Ectodermal cell (in vitro differentiated cells): ENCODE measurements around the gene DIP2C.

Experiments used
- H3K27ac ChIP-seq: 2 replicates; pipeline ENCODE4 v1.7.0; 2013; ENCODE audit warnings: mild to moderate bottlenecking, low read depth, low read length; ENCODE audit not compliant: insufficient read depth, poor library complexity, severe bottlenecking
- H3K27me3 ChIP-seq: 2 replicates; pipeline ENCODE4 v1.7.0; 2013; ENCODE audit warnings: mild to moderate bottlenecking, low read length; ENCODE audit not compliant: insufficient read depth, control insufficient read depth, poor library complexity, severe bottlenecking
- H3K36me3 ChIP-seq: one replicate; pipeline ENCODE4 v1.7.0; 2013; ENCODE audit warnings: low read length; ENCODE audit not compliant: control insufficient read depth, insufficient read depth
- H3K4me1 ChIP-seq: one replicate; pipeline ENCODE4 v1.7.0; 2013; ENCODE audit warnings: low read length; ENCODE audit not compliant: control insufficient read depth, insufficient read depth
- H3K4me3 ChIP-seq: 2 replicates; pipeline ENCODE4 v1.7.0; 2013; ENCODE audit warnings: low read depth, low read length, control low read depth; ENCODE audit not compliant: insufficient read depth
- H3K9me3 ChIP-seq: 2 replicates; pipeline ENCODE4 v1.7.0; 2013; ENCODE audit warnings: mild to moderate bottlenecking, low read length, moderate library complexity; ENCODE audit not compliant: control insufficient read depth
- WGBS, 2 experiments: methylation state at CpG; one replicate each; pipeline ENCODE4 v1.1.7; 2013; ENCODE audit warnings: missing lambda C conversion rate in 2 of 2; 5-methylcytosine and 5-hydroxymethylcytosine counted together

Gene DIP2C

DNA sequence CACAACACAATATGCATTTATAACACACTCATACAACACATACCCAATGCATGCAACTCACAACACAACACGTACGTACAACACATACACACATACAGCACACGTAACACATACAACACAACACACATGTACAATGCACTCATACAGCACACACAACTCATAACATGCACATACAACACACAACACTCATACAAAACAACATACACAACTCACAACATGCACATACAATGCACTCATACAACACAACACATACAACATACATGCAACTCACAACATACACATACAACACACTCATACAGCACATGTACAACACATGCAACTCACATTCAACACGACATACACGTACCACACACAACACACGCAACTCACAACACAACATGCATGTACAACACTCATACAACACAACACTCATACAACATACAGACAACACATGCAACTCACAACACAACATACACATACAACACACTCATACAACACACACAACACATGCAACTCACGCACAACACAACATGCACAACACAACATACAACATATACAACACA lies 21.8 kb downstream of the DIP2C start:
- WGBS, 2 experiments = 92% methylated on average over 7 of the region's 7 CpGs
- Histone ChIP-seq H3K36me3 (no peaks in the 10 kb centered on the region), H3K4me1 (peaks cover 11% of the 10 kb centered on the region), H3K9me3 (no peaks in the 10 kb centered on the region), H3K4me3 (no peak overlapping the region), H3K27ac (no peak overlapping the region), H3K27me3 (no peaks in the 10 kb centered on the region)

DNA sequence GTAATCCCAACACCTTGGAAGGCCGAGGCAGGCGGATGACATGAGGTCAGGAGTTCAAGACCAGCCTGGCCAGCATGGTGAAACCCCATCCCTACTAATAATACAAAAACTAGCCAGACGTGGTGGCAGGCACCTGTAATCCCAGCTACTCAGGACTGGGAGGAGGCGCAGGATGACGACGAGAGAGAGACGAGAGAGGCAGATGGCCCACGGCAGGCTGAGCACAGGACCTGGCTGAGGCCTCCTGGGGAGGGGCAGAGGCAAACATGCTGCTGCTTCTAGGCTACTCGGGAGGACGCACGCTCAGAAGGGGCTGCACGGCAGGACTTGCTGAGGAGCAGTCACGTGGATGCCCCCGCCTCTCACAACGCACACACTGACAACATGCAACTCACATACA lies 22.4 kb downstream of the DIP2C start:
- WGBS, 2 experiments = 91 to 94% methylated on average over 15 of the region's 15 CpGs
- no peaks in the 10 kb centered on the region for H3K27me3 ChIP-seq
- H3K27ac ChIP-seq = no peak overlapping the region
- no peaks in the 10 kb centered on the region for H3K36me3 ChIP-seq
- H3K4me1 ChIP-seq = peaks cover 15% of the 10 kb centered on the region
- H3K9me3 ChIP-seq = no peaks in the 10 kb centered on the region
- no peak overlapping the region for H3K4me3 ChIP-seq

DNA sequence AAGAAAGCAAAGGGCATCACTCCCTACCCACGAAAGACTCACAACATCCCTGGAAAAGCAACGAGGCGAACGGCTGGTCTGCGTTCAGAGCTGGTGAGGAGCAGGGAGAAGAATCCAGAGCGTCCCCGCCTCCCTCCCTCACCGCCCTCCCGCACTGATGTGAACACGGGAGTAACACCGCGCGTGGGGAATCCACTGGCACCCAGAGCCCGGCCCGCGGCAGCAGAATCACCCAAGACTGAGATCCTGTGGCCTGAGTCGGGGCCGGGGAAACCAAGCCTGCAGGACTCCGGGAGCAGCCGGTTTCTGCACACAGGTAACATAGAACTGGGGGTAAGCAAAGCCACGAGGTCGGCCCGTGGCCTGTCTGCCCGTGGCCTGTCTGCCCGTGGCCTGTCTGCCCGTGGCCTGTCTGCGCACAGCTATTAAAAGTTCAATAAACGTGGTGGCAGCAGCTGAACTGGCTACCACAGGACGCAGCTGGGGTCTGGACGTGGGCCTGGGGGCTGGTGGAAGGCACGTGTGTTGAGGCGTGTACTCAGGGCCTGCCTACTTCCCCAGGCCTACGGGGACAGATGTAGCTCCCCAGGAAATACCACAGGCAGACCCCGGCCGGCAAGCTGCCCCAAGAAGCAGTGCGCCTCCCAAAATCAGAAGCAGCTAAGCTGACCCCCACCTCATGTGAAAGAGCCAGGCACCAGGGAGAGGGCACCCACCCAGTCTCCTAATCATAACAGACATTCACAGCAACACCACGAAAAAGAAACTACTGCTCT lies 23.0 kb downstream of the DIP2C start:
- Histone ChIP-seq H3K4me1 (peaks cover 21% of the 10 kb centered on the region), H3K36me3 (no peaks in the 10 kb centered on the region)

DNA sequence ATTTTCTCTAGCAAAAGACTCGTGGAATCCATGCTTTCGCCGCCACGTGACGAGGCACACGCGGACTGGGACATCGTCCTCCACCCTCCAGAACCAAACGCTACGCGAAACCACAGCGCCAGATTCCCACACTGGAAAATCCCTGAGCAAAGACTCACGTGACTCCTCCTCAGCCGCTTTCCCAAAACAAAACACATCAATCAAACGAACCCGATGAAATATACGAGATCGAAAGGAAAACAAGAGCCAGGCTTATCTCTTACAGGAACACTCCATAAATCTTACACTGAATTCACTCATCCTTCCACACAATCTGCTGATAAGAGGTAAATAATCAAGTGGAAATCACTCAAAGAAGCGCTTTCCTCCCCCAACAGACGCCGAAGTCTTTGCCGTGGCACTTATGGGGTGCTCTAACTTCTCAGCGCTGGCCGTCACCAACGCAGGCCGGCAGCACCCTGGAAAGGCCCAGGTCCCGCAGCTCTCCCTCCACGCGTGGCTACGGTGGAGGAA lies 23.8 kb downstream of the DIP2C start:
- Histone ChIP-seq H3K27me3 (no peaks in the 10 kb centered on the region), H3K4me3 (no peak overlapping the region), H3K9me3 (no peaks in the 10 kb centered on the region), H3K36me3 (no peaks in the 10 kb centered on the region), H3K27ac (no peak overlapping the region), H3K4me1 (peaks cover 26% of the 10 kb centered on the region)
- WGBS, 2 experiments = 93 to 94% methylated on average over 30 of the region's 30 CpGs

More for the DNA sequence above, 23.0 kb downstream of the DIP2C start:
- H3K27ac ChIP-seq = no peak overlapping the region
- no peaks in the 10 kb centered on the region for H3K9me3 ChIP-seq
- WGBS, 2 experiments = 95% methylated on average over 37 of the region's 37 CpGs
- no peaks in the 10 kb centered on the region for H3K27me3 ChIP-seq
- no peak overlapping the region for H3K4me3 ChIP-seq

DNA sequence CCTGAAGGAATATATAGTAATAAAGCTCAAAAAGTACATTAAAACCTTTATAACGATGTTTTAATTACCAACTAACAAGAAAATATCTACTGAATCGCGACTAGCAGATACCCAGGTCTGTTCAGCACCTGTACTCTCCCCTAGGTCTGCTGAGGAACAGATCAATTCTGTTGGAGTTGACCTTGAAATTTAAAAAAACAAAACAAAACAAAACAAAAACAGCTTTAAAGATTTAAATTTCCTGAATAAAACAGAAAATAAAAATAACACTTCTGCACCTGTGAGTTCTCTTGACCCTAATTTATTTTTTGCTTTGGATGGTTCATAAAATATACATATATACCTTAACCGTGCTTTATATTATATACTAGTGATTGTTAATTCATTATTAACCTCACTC lies 24.6 kb downstream of the DIP2C start:
- Histone ChIP-seq H3K4me1 (peaks cover 26% of the 10 kb centered on the region), H3K9me3 (no peaks in the 10 kb centered on the region), H3K4me3 (no peak overlapping the region), H3K27me3 (no peaks in the 10 kb centered on the region), H3K27ac (no peak overlapping the region), H3K36me3 (no peaks in the 10 kb centered on the region)
- WGBS, 2 experiments = 95 to 98% methylated on average over 3 of the region's 4 CpGs

DNA sequence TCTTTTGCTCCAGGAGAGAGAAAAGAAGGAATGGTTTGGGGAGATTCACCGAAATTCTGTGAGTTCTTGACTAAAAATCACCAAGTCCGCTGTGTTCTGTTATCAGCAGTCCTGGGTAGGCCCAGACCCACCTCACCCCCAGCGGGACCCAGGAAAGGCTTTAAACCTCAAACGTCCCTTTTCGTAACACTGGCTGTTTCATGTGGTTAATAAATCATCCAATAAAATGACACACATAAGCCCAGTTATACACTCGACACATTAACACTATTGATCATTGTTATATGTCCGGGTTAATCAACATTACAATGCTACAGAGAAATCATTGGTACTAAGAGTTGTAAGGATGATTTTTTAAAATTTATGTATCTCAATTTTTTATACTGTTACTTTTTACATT lies 25.2 kb downstream of the DIP2C start:
- Histone ChIP-seq H3K9me3 (no peaks in the 10 kb centered on the region), H3K27me3 (no peaks in the 10 kb centered on the region), H3K4me3 (no peak overlapping the region), H3K4me1 (peaks cover 26% of the 10 kb centered on the region), H3K36me3 (no peaks in the 10 kb centered on the region), H3K27ac (no peak overlapping the region)
- WGBS, 2 experiments = 88 to 94% methylated on average over 6 to 7 of the region's 7 CpGs

DNA sequence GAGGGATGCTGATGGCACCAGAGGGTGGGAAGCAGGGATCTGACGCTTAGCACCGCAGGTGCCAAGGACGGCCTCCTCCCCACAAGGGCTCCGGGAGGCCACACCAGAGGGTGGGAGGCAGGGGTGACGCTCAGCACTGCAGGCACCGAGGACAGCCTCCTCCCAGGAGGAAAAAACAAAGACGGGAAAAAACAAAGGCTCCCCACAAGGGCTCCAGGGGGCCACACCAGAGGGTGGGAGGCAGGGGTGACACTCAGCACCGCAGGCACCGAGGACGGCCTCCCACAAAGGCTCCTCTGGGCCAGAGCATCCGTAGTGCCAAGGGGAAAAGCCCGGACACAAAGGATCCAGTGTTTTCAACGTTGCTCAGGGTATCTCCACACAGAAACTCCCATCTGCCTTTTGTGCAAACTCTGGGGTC lies 25.6 kb downstream of the DIP2C start:
- no peak overlapping the region for H3K27ac ChIP-seq
- no peaks in the 10 kb centered on the region for H3K9me3 ChIP-seq
- H3K4me3 ChIP-seq = no peak overlapping the region
- no peaks in the 10 kb centered on the region for H3K27me3 ChIP-seq
- WGBS, 2 experiments = 58 to 61% methylated on average over 13 of the region's 13 CpGs
- no peaks in the 10 kb centered on the region for H3K36me3 ChIP-seq
- peaks cover 26% of the 10 kb centered on the region for H3K4me1 ChIP-seq

DNA sequence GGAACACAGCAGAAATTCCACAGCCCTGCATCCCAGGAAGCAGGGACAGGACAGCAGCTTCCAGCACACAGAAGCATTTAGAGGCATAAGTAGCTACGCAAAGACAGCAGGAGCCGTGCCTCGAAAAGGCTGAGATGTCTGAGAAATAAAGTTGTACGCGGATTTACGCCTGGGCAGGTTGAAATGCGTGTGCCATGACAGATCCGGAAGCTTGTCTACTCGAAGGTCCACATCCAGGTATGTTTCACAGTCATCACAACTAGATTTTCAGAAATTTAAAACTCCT lies 26.1 kb downstream of the DIP2C start:
- no peaks in the 10 kb centered on the region for H3K36me3 ChIP-seq
- 92 to 93% methylated on average over 9 of the region's 9 CpGs for WGBS, 2 experiments
- no peaks in the 10 kb centered on the region for H3K9me3 ChIP-seq
- H3K4me1 ChIP-seq = peaks cover 26% of the 10 kb centered on the region
- H3K4me3 ChIP-seq = no peak overlapping the region
- H3K27me3 ChIP-seq = no peaks in the 10 kb centered on the region
- no peak overlapping the region for H3K27ac ChIP-seq

DNA sequence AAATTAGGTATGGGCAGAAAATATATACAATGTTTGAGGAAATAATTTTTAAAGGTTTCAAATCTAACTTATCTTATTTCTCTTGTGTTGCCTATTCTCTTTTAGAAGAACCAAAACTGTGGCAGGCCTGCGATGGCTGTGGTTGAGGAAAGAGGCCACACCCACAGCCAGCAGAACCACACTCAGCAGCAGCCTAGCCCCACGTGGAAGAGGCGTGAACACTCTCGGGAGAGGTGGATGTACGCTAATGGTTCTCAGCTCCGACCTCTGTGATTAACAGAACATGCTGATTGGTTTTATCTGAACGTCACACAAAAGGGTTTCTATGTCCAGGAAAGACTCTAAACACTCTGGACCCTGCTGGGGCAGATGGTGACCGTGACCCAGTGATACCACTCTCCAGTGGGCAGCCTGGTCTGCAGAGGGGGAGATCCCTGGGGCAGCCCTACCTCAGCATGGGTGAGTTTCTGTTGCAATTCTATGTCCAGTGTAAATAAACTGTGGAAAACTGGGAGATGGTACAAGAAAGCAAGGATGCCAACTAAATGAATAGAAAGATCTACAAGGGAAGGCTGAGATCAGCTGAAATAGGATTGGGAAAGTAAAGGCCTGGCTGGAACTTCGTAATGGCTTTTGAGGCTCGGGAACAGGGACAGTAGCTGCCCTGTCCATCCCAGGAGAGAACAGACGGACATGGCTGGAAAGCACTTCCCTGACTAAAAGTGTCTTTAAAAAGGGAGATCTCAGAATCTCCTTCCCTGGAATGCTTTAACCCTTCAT lies 26.6 kb downstream of the DIP2C start:
- Histone ChIP-seq H3K27me3 (no peaks in the 10 kb centered on the region), H3K36me3 (no peaks in the 10 kb centered on the region), H3K4me1 (peaks cover 26% of the 10 kb centered on the region), H3K9me3 (no peaks in the 10 kb centered on the region), H3K4me3 (no peak overlapping the region), H3K27ac (no peak overlapping the region)
- WGBS, 2 experiments = 83 to 87% methylated on average over 11 of the region's 11 CpGs

DNA sequence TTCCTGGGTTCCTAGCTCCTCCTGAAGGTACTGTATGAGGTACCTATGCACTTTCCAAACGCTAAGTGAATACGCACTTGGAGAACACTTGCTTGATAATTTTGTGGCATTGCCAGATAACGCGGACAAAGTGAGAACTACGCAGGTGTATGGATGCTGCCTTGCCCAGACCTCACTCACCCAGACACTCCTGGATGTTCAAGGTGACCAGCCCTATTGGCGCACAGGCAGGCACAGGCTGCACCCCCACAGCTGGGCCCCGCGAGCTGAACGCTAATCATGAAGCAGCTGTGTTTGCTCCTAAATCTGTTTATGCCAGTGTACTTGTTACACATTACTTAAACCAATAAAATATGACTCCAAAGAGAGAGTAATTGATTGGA lies 27.3 kb downstream of the DIP2C start:
- Histone ChIP-seq H3K36me3 (no peaks in the 10 kb centered on the region), H3K4me1 (peaks cover 26% of the 10 kb centered on the region), H3K4me3 (no peak overlapping the region), H3K9me3 (no peaks in the 10 kb centered on the region), H3K27me3 (no peaks in the 10 kb centered on the region), H3K27ac (no peak overlapping the region)
- WGBS, 2 experiments = 93 to 95% methylated on average over 9 of the region's 9 CpGs
